ENCODE results near the gene PPP1R37.

GRCh38 chr19:45145270-45146189, 52.6 kb downstream of the PPP1R37 start:
- TF ChIP-seq POLR2A (IDR thresholded peaks at IDR 0.05) = no peak
- TF ChIP-seq CTCF (IDR thresholded peaks at IDR 0.05) = no peak

Measured in uterus (tissue), 2 donors.